GM19240 (cell line): ENCODE measurements around the gene STIP1.

Experiments
- DNase-seq: peaks from one replicate; pipeline ENCODE4 v3.0.0; 2011; ENCODE audit warnings: low spot score; ENCODE audit not compliant: insufficient read length

The STIP1 gene

GRCh38 chr11:64220798-64221197, 34.8 kb downstream of the STIP1 start:
- DNase-seq = no peak

GRCh38 chr11:64222651-64223000, 36.7 kb downstream of the STIP1 start:
- no peak for DNase-seq

GRCh38 chr11:64223001-64223651, 37.2 kb downstream of the STIP1 start:
- DNase-seq = no peak

- no peak for DNase-seq
Measured at GRCh38 chr11:64224151-64224890, 38.4 kb downstream of the STIP1 start.

GRCh38 chr11:64224891-64225607, 39.1 kb downstream of the STIP1 start:
- no peak for DNase-seq

- DNase-seq = peak; percentile 94
Measured at GRCh38 chr11:64225608-64226506, 39.9 kb downstream of the STIP1 start, which contains the start of the genes NUDT22 and TRPT1. TSS of gene NUDT22 (plus strand) at chr11:64226274. CDS start at chr11:64226653, 379 bp downstream. TSS of gene TRPT1 (minus strand) at chr11:64226186. CDS start at chr11:64225860, 326 bp downstream.

- no peak for DNase-seq
Measured at GRCh38 chr11:64226507-64227051, 40.6 kb downstream of the STIP1 start.

GRCh38 chr11:64227405-64227956, 41.5 kb downstream of the STIP1 start:
- no peak for DNase-seq

- DNase-seq = no peak
Measured at GRCh38 chr11:64229090-64229743, 43.2 kb downstream of the STIP1 start.

GRCh38 chr11:64229744-64230170, 43.8 kb downstream of the STIP1 start:
- no peak for DNase-seq

- DNase-seq = peak; percentile 93
Measured at GRCh38 chr11:64230171-64230984, 44.4 kb downstream of the STIP1 start, which contains the start of gene DNAJC4. TSS of gene DNAJC4 (plus strand) at chr11:64230548. CDS start at chr11:64230855, 307 bp downstream.

- DNase-seq = no peak
Measured at GRCh38 chr11:64230985-64231365, 45.0 kb downstream of the STIP1 start.

- no peak for DNase-seq
Measured at GRCh38 chr11:64231546-64231945, 45.6 kb downstream of the STIP1 start.

GRCh38 chr11:64232182-64232966, 46.4 kb downstream of the STIP1 start:
- DNase-seq = no peak

GRCh38 chr11:64232967-64233315, 47.0 kb downstream of the STIP1 start:
- DNase-seq = no peak

- no peak for DNase-seq
Measured at GRCh38 chr11:64233913-64234586, 48.1 kb downstream of the STIP1 start, which contains the start of gene VEGFB. TSS of gene VEGFB (plus strand) at chr11:64234584. CDS start at chr11:64234834, 250 bp downstream.

GRCh38 chr11:64234647-64235379, 48.8 kb downstream of the STIP1 start:
- DNase-seq = no peak
